RWPE1 (cell line): Measurements from ENCODE around the gene HYKK.
"Not testable (repeated sequence)": the region's sequence is repeated elsewhere in the genome, so short reads cannot be mapped to it uniquely, and the experiment has no call there.

ENCODE experiments used
- CTCF ChIA-PET: fragments of 350-600 bp; sonication (Branson Sonifier 250); formaldehyde crosslinking; extraction: SDS; loops from one replicate; lab custom pipeline; 2021; lab: Yijun Ruan, JAX
- POLR2A ChIA-PET: fragments of 400-600 bp; formaldehyde crosslinking; extraction: SDS; loops from one replicate; lab custom pipeline; 2020; ENCODE audit warnings: antibody characterized with exemption; ENCODE audit not compliant: low non-redundant PET; lab: Yijun Ruan, JAX
- DNase-seq: peaks from one replicate; pipeline ENCODE4 v3.0.0; 2012; ENCODE audit warnings: low spot score
- H3K27ac ChIP-seq: fragments of 450-650 bp; 2 replicates; pipeline ENCODE4 v1.5.1; 2017
- CTCF ChIP-seq: fragments of 450-650 bp; conservative IDR thresholded peaks from 2 replicates; pipeline ENCODE4 v1.5.1; 2017; ENCODE audit warnings: low read depth, mild to moderate bottlenecking

Gene HYKK

GRCh38 chr15:78537266-78537905, 30.0 kb downstream of the HYKK start:
- no peak for TF ChIP-seq CTCF
- no peak for DNase-seq
- ChIA-PET CTCF (interaction anchor here (0.6 kb wide), 1 partner anchor 165 kb away, joined by 4 read pairs; no protein-coding TSS in a partner anchor), POLR2A (no interaction called here)
- no peak overlapping the region for H3K27ac ChIP-seq

- ChIA-PET POLR2A (no interaction called here), CTCF (no interaction called here)
- no peak overlapping the region for H3K27ac ChIP-seq
- TF ChIP-seq CTCF = no peak
- no peak for DNase-seq
Measured at GRCh38 chr15:78538358-78538757, 31.0 kb downstream of the HYKK start.

GRCh38 chr15:78539464-78540140, 32.2 kb downstream of the HYKK start:
- DNase-seq = not testable (repeated sequence)
- POLR2A ChIA-PET = interaction anchor here (1.8 kb wide), 1 partner anchor 26 kb away, joined by 5 read pairs; the partner anchor contains the start of gene CHRNA5
- CTCF ChIA-PET = interaction anchor here (1.0 kb wide), 1 partner anchor 124 kb away, joined by 3 read pairs; no protein-coding TSS in a partner anchor
- peak overlapping the region; percentile 86 for H3K27ac ChIP-seq

GRCh38 chr15:78540141-78540870, 32.9 kb downstream of the HYKK start, which contains the start of gene PSMA4:
TSS of gene PSMA4 (plus strand) at chr15:78540444. CDS start at chr15:78541928, 1,484 bp downstream.
- peak within 1 kb of the TSS; percentile 86 for H3K27ac ChIP-seq
- DNase-seq = peak; percentile 97
- ChIA-PET POLR2A (interaction anchor here (1.8 kb wide), 1 partner anchor 25 kb away, joined by 5 read pairs; the partner anchor contains the start of gene CHRNA5), CTCF (interaction anchor here (0.7 to 1.0 kb wide), 2 partner anchors 20 to 125 kb away, joined by 3 read pairs; no protein-coding TSS in a partner anchor)
- TF ChIP-seq CTCF = no peak

GRCh38 chr15:78540871-78541743, 33.7 kb downstream of the HYKK start:
- DNase-seq = peak; percentile 39
- TF ChIP-seq CTCF = no peak
- H3K27ac ChIP-seq = peak overlapping the region; percentile 86
- ChIA-PET CTCF (interaction anchor here (0.6 to 0.7 kb wide), 3 partner anchors 12 to 168 kb away, joined by 3 read pairs; no protein-coding TSS in a partner anchor), POLR2A (interaction anchor here (1.8 kb wide), 1 partner anchor 24 kb away, joined by 5 read pairs; the partner anchor contains the start of gene CHRNA5)

- POLR2A ChIA-PET = no interaction called here
- H3K27ac ChIP-seq = no peak overlapping the region
- DNase-seq = no peak
- CTCF ChIA-PET = no interaction called here
- no peak for TF ChIP-seq CTCF
Measured at GRCh38 chr15:78541744-78542034, 34.3 kb downstream of the HYKK start.
